CD4-positive, alpha-beta T cell treated with Interleukin-12 subunit alpha and Interleukin-12 subunit beta, for 1 hour (primary cell): ENCODE data around the gene ZNF385B.

Source experiments
- DNase-seq: peaks from one replicate; pipeline ENCODE4 v3.0.0-alpha.2; 2020

The ZNF385B gene

DNA sequence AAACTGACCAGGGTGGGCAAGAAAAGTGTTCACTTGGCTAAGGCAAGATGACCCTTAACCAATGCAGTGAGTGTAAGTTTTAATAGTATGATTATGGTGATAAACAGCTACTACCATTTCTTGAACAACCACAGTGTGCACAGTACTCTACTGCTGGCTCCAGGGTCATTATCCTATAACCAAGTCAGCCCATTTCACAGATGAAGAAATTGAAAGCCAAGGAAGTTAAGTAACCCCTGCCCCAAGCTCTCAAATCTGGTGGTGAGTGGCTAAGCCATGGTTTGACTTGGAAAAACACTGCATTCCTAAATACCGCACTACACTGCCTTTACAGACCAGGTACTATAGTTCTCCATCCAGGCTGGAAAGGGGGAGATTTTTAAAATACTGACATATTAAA lies 5.7 kb downstream of the ZNF385B start:
- DNase-seq = no peak

DNA sequence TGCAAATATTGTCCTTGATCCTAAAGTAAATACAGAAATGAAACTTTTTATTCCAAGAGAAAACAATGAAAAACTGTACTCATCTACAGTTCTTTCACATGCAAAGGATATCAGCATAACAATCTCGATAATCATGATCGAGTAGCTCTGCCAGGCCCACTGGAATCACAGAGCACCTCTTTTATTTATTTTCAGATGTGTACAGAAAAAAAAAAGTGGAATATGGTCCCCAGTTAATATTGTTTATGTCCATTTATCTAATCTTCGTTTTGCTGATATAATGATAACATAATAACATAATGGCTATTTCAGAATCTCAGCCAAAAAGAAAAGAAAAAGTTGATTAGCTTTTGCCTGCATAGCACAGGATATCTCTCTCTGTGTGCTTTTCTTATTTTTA lies 6.5 kb downstream of the ZNF385B start:
- no peak for DNase-seq

DNA sequence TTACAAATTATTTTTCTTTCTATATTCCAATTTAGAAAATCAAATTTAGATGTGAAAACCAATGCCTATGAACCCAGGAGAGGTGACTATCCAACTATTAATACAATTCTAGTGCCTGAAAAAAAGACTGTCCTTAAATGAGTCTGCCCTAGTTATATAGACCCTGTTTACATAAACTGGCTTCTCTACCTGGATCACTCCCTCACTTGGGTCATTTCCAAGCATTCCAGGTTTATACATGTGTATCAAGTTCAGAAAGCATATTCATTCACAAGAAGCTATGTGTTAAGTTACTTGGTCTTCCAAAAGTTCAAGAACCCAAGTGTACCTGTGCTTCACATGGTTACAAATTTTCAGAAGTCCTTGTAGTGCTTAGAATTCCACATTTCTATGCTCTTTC lies 8.3 kb downstream of the ZNF385B start:
- no peak for DNase-seq

DNA sequence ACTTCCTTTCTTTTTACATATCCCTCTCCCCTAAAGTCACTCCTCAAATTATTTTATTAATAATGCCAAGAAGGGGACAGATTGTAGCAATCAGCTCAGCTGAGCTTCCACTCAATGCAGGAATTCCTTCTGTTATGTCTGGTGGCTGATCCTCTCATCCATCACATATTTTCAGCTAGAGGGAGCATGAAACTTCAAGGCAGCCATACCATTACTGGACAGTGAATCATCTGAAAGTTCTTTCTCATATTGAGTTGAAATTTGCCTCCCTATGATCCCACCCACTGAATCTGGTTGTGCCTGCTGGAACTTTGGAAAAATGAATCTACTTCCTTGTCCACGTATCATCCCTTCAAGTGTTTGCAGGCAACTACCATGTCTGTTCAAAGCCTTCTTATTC lies 11.2 kb downstream of the ZNF385B start:
- DNase-seq = no peak

DNA sequence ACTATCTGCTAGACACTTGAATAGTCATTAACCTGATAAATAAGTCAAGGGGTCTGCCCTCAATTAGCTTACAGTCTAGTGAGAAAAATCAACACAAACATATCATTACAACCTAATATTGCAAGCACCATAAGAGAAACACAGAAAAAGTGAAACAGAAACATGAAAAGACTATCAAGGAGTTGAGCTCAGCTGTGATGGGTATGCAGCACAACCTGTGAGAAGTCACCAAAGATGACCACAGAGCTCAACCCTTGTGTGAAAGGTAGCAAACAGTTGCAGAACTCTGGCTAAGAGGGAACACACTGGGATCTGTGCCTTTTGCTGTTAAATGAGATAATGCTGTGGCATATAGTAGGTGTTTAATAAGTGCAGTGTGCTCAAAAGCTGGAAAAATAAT lies 11.7 kb downstream of the ZNF385B start:
- no peak for DNase-seq

DNA sequence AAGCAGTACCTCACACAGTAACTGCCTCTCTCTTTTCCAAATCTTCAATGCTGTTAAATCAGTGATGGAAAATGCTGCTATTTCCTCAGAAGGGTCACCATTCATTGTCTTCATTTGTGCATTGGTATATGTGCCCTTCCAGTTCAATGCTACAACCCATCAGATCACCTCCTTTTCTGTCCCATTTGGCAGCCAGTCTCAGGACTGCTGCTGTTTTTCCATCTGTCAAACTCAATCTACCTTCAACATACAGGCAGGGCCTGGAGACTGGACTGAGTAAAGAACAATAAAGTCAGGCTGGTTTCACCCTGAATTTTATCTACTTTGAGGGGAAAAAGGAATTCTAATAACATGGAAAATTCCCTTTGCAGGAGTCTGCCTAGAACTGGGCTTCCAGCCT lies 17.9 kb downstream of the ZNF385B start:
- no peak for DNase-seq

DNA sequence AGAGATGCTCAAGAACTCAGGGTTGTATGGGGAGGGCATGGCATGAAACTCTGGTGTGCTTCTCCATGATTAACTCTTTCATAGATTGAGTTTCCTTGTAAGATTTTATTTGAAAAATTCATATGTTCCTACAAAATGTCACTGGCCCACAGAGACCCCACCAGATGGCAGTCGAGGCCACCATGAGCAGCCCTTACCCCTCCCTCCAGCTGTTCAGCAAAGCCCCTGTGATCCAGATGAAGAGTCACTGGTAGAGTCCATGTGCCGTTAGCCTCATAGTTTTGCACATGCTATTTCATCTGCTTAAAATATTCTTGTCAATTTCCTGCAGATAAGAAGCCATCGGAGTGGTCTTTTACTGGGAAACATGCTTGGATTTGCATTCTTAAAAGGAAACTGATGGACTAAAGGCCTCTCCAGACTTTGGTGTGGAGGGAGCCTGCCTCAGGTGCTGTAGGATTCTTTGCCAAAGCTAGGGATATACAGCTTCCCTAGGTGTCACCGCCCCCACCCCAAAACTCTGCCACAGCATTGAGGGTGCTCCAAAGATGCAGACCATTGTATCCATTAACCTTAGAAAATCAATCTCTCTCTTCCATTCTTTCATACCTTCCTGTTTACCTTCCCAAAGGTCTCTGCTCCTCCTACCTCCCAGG lies 18.8 kb downstream of the ZNF385B start:
- no peak for DNase-seq

DNA sequence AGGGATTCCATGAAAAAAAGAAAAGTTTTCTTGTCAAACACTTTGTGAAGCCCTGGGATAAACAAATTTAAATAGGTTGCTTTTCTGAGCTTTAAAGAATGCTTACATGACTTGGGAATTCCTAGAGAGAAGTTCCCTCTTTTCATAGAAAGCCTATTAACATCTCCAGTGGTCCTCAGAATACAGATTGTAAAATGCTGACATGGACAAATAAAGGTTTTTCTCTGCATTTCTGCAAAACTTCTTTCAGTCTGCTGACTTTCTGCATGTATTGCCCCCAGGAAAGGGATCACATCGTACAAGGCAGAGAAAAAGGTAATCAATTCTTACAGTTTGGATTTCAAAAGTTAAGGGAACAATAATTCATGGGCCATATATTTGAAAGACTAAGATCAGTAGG lies 20.6 kb downstream of the ZNF385B start:
- no peak for DNase-seq

DNA sequence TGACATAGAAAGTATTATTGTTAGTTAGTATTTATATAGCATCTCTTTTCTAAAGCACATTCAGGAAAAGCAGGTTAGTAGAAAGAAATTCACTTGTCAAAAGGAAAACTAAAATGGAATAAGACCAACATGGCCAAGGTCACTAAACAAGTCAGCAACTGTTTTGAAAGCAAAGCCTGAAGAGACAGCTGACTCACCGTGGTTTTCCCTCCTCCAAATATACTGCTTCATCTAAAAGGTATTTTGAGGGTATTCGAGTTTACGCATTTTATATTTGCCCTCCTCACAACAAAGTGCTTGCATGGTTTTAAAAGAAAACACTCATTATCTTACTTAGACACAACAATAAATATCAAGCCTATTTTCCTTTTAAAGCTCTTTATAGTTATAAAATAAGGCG lies 24.0 kb downstream of the ZNF385B start:
- DNase-seq = no peak

DNA sequence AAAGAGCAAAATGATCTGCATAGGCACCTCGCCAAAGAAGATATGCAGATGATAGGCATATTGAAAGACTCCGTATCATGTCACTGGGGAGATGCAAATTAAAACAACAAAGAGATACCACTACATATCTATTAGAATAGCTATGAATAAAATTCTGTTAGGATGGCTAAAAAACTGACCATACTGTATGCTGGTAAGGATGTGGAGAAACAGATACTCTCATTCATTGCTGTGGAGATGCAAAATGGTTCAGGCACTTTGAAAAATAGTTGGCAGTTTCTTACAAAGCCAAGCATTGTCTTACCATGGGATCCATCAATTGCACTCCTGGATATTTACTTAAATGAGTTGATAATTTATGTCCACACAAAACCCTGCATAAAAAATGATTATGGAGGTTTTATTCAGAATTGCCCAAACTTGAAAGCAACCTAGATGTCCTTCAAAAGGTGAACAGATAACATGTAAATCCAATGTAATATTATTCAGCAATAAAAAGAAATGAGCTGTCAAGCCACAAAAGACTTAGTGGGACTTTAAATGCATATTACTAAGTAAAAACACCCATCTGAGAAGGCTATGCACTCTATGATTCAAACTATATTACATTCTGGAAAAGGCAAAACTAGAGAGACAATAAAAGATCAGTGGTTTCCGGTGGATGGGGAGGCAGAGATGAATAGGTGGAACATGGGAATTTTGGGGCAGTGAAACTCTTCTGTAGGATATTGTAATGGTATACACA lies 31.2 kb downstream of the ZNF385B start:
- DNase-seq = no peak

DNA sequence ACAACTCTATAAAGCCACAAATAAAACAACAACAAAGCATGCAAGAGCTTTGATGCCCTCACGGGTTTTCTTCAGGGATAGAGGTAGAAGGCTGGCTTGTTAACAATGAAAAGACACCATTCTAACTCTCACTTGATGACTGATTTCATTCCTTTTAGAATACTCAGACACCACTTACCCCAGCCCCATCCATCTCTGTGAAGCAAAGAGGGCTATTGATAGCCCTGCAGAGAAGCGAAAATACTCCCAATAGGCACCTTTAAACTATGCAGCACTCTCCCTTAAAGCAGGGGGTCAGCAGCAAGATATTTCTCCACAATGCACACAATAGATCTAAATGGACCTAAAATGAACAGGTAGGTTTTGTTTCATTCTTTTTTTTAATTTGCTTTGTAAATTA lies 35.1 kb downstream of the ZNF385B start:
- DNase-seq = no peak

DNA sequence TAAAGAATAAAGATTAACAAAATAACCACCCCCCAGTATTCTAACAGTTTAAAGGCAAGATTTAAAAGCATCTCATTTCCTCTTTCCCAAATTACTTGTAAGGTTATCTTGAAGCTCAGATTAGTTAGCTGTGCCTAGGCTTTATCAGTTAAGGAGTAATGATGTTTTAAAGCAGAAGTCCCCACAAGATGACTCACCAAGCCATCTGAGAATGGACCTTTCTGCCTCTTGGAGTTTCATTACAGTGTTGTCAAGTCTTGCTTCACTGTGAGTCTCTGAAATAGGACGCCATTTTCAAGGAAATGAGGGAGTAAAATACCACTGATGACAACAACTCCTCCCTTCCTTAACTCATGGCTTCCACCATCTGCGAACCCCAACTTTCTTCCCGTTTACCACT lies 35.9 kb downstream of the ZNF385B start:
- no peak for DNase-seq

DNA sequence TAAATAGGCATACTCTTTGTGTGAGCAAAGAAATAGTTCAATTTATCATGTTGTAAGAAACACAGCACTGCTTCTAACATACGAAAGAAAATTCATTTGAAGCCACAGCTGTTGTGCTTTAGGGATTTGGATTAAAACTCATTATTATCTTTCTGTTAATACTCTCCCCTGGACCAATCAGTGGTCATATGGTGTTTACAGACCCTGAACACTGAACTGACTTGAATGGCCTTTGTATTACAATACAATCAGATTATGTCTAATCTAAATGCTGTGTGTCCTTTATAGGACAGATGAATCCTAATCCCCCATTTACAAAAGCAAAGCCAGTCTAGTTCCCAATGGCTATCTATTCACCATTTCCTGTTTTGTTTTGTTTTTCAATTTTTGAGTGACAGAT lies 36.5 kb downstream of the ZNF385B start:
- no peak for DNase-seq

DNA sequence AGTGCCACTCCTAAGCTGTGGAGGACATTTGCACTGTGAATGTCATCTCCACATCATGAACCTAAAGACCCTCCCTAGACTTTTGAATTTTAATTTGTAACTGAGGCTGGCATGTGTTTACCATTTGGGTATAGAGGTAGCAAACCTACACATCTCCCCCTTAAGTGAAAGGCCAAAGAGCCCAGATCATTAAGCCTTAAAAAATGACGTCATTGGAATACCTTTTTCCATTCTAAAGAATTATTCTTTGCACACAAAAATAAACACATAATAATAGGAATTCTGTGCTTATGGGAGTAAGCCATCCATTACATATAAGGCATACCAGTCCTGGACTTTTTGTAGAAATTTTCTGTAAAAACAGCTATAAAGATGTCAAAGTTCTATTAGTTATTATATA lies 38.9 kb downstream of the ZNF385B start:
- DNase-seq = no peak

DNA sequence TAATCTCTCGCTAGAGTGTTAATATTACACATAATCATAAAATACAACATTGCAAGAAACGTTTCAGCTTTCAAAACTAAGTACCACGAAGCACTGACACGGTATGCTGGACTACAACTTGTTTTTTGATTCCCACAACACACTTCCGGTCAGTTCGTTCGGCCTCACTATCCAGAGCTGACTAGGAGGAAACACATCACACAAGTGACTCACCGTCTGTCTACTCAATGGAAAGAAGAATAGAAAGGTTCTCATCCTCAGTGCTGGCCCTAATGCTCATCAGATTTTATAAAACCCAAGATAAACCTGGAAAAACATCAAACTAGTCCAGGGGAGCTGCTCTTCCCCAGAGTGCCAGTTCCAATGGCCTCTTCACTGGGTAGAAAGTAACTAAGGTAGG lies 42.9 kb downstream of the ZNF385B start:
- no peak for DNase-seq

DNA sequence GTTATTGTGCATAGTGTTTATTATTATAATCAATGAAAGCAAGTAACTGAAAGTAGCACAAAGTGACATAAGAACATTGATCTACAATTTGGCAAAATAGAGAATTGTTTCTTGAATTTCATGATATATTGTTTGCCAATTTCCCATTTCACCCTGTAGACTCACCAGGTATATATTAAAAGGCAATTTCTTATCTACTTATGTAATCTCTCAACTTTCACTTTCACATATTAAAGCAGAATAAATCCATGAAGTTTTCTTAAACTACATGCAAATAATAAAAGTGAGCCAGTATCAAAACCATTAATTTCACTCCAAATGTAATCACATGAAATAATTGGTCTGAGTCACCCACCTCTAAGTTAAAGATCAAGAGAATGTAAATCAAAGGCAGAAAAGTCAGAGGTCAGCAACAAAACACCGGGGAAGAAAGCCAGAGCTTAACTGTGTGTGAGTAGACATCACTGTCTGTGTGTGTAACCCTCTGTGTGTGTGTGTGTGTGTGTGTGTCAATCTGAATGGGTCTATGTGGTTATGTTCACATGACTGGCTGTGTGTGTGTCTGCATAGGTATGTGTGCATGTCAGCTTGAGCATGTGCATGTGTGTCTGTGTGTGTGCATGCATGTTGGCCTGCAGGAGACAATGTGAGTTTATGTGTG lies 44.1 kb downstream of the ZNF385B start:
- DNase-seq = no peak

DNA sequence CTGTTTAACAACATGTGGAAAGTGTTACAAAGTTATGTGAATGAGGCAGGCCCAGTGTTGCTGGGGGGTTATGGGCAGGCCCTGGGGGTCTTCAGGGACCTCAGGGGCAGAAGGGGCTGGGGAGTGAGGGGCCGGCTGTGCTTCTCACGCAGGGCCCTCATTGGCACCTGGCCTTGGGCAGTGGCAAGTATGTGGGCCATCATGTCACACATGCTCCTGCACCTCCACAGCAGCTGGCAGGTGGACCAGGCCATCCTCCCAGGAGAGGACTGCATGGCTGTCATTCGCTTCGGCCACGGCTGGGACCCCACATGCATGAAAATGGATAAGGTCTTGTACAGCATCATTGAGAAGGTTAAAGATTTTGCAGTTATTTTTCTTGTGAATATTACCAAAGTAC lies 47.4 kb downstream of the ZNF385B start:
- DNase-seq = no peak

DNA sequence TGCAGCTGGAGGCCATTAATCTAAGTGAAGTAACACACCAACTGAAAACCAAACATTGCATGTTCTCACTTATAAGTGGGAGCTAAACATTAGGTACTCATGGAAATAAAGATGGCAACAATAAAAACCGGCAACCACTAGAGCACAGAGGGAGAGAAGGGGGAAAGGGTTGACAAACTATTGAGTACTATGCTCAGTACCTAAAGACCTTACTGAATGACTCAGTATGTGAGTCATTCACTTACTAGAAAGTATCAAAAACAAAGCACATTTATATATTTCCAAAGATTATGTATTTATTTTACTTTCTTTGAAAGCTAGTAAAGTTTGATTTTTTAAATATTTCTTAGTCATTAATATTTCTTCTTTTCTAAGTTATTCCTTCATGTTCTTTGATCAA lies 48.9 kb downstream of the ZNF385B start:
- no peak for DNase-seq

DNA sequence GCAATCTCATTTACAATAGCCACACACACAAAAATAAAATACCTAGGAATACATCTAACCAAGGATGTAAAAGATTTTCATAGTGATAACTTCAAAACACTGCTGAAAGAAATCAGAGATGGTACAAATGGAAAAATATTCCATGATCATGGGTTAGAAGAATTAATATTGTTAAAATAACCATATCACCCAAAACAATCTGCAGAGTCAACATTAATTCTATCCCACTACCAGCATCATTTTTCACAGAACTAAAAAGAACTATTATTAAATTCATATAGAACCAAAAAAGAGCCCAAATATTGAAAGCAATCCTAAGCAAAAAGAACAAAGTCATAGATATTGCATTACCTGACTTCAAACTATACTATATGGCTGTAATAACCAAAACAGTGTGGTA lies 50.4 kb downstream of the ZNF385B start:
- no peak for DNase-seq

DNA sequence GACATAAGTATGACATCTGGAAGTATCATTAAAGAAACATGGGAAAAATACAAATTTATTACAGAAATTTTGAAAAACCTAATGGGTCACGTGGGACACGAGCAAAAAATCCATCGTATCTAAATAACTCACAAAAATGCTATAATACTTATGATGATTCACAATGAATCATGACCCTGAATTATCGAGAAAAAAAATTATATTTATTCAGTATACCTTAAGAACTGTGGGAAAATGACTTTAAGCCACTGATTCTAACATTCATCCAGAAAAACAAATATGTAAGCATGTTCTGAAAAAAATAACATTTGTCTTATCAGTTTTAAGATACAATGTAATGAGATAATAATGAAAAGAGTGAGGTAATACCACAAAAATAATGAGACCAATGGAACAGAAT lies 51.8 kb downstream of the ZNF385B start:
- DNase-seq = no peak

DNA sequence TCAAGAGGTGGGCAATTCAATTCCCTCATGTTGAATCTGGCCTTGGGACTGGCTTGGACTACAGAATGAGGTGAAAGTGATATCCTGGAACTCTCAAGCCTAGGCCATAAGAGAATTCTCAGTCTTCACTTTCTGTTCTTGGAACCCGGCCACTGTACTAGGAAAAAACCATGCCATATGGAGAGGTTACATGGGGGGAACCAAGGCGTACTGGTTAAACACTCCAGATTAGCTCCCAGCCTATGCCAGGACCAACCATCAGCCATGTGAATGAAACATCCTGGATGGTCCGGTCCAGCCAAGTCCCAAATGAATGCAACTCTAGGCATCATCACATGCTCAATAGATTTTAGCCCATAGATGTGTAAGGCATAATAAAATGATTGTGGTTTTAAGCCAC lies 56.4 kb downstream of the ZNF385B start:
- no peak for DNase-seq

DNA sequence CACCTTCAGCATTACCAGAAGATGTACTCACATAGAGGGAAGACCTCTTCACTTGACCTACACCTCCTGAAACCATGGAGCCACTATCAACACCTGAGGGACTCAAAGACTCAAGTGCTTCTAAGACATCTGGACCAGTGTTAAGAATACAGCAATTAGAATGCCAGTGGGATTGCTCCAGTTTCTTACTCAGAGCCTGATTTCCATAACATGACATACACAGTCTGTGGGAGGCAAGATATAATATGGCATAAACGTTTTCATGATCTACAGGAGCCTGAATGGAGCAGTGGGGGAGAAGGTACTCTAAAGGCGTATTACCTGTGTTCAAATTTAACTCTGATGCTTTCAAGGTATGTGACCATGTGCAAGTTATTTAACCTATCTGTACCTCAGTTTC lies 57.2 kb downstream of the ZNF385B start:
- DNase-seq = no peak

DNA sequence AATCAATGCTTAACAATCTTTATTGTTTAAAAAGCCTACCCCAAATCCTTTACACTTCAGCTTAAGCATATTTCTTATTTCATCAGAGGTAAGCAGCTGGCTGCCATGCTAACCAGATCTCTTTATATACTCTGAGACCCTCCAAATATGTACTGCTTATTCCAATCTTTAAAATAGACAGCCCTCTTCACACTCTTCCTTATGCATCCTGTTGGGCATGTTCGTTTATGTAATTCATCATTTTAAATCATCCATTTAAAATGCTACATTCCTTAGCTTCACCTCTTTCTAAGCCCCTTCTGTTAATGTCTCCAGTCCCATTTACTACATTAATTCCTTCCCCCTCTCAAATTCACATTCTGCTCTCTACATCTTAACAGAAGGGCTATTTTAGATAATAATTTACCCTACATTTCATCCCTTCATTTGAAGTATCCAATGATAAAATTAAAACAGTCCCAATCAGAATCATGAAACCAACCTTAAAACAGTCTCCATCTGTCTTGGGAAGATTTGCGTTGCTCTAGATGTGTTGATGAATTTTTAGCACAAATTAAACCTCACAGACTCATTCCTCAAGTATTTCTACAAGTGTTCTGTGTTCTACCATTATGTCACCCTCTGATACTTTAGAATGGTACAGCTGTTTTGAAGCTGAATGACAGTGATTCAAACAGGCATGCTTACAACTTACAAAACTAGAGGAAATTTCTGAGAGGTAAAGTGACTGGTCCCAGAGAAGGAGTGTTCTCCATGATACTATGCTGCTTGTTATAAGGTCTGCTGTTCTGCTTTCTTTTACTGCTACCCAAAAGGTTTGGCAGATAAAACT lies 59.1 kb downstream of the ZNF385B start:
- no peak for DNase-seq

DNA sequence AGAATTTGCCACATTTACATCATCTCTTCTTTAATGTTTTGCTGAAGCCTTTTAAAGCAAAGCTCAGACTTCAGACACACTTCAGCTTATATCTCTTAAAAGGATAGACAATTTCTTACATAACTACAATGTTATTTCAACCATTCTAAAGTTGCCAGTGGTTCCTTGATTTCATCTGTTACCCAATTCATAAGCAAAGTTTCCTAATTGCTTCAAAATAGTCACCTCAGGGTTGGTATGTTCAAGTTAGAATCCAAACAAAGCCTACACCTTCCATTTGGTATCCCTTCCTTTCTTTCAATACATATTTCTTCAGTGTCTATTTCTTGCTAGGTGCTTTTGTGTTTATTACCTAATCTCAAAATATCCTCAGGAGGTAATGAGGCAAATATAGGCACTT lies 60.6 kb downstream of the ZNF385B start:
- no peak for DNase-seq
